WERI-Rb-1 (cell line): ENCODE data around the gene NIT2.
"Not testable (repeated sequence)": the region's sequence is repeated elsewhere in the genome, so short reads cannot be mapped to it uniquely, and the experiment has no call there.

Experiments
- DNase-seq: peaks from one replicate; pipeline ENCODE4 v3.0.0-alpha.2; 2020
- H3K27ac ChIP-seq: fragments of 250-450 bp; sonication (Bioruptor Pico); 2 replicates; pipeline ENCODE4 v1.5.1; 2020; ENCODE audit warnings: mild to moderate bottlenecking, moderate library complexity
- H3K27me3 ChIP-seq: fragments of 250-450 bp; sonication (Bioruptor Pico); 2 replicates; pipeline ENCODE4 v1.5.1; 2021; ENCODE audit warnings: mild to moderate bottlenecking, low read depth, moderate library complexity; ENCODE audit not compliant: insufficient read depth, severe bottlenecking
- H3K36me3 ChIP-seq: fragments of 250-450 bp; sonication (Bioruptor Pico); 2 replicates; pipeline ENCODE4 v1.5.1; 2020; ENCODE audit warnings: mild to moderate bottlenecking, moderate library complexity
- H3K4me3 ChIP-seq: 2 replicates; pipeline ENCODE4 v1.5.1; 2011; ENCODE audit warnings: low read depth, mild to moderate bottlenecking, control low read depth, low read length
- H3K9me3 ChIP-seq: fragments of 250-450 bp; sonication (Bioruptor Pico); 2 replicates; pipeline ENCODE4 v1.5.1; 2021; ENCODE audit warnings: mild to moderate bottlenecking, moderate library complexity; ENCODE audit not compliant: severe bottlenecking
- CTCF ChIP-seq: IDR thresholded peaks from 2 replicates; pipeline ENCODE4 v1.5.1; 2011; ENCODE audit warnings: low read depth, mild to moderate bottlenecking, control low read depth, inconsistent platforms, low read length

Gene NIT2

GRCh38 chr3:100319951-100320350 is 14.6 kb upstream of the NIT2 start:
- Histone ChIP-seq H3K36me3 (peaks cover 34% of the 10 kb centered on the region), H3K27me3 (no peaks in the 10 kb centered on the region), H3K4me3 (no peak overlapping the region), H3K9me3 (no peaks in the 10 kb centered on the region), H3K27ac (no peak overlapping the region)
- DNase-seq: no peak
- TF ChIP-seq CTCF: no peak

DNA sequence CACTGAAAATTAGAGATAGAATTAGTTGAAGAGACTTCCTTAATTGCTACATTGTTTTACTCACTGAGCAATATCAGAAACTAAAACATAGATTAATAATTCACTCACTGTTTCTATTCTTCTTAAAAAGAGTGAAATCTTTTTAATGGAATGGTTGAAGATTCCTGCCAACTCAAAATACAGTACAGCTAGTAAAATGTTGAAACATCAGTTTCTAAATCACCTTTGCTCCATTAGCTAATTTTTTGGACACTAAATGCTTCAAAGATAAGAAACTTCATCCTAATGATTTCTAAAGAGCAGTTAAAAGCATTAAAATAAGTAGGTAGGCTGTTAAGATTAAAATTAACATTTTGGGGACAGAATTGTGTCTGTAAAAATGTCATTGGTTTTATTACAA is 10.5 kb upstream of the NIT2 start:
- peaks cover 50% of the 10 kb centered on the region for H3K36me3 ChIP-seq
- TF ChIP-seq CTCF: no peak

GRCh38 chr3:100325827-100326226 is 8.7 kb upstream of the NIT2 start:
- no peak for DNase-seq
- no peak overlapping the region for H3K27ac ChIP-seq
- H3K27me3 ChIP-seq: no peaks in the 10 kb centered on the region
- peaks cover 42% of the 10 kb centered on the region for H3K36me3 ChIP-seq
- no peak for TF ChIP-seq CTCF
- no peaks in the 10 kb centered on the region for H3K9me3 ChIP-seq
- H3K4me3 ChIP-seq: no peak overlapping the region

More for the DNA sequence above, 10.5 kb upstream of the NIT2 start:
- H3K9me3 ChIP-seq: no peaks in the 10 kb centered on the region
- H3K27ac ChIP-seq: no peak overlapping the region
- no peak overlapping the region for H3K4me3 ChIP-seq
- H3K27me3 ChIP-seq: no peaks in the 10 kb centered on the region
- no peak for DNase-seq

DNA sequence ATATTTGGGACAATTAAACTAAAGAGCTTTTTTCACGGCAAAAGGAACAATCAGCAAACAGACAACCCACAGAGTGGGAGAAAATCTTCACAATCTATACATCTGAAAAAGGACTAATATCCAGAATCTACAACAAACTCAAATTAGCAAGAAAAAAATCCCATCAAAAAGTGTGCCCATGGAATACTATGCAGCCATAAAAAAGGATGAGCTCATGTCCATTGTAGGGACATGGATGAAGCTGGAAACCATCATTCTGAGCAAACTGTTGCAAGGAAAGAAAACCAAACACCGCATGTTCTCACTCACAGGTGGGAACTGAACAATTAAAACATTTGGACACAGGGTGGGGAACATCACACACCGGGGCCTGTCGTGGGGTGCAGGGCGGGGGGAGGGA is 7.2 kb upstream of the NIT2 start:
- not testable (repeated sequence) for H3K27me3 ChIP-seq, H3K27ac ChIP-seq, H3K9me3 ChIP-seq, H3K4me3 ChIP-seq, DNase-seq
- H3K36me3 ChIP-seq: peaks cover 36% of the 10 kb centered on the region

- no peak overlapping the region for H3K4me3 ChIP-seq
- H3K27me3 ChIP-seq: no peaks in the 10 kb centered on the region
- no peak for DNase-seq
- no peak for TF ChIP-seq CTCF
- H3K36me3 ChIP-seq: peaks cover 26% of the 10 kb centered on the region
- no peaks in the 10 kb centered on the region for H3K9me3 ChIP-seq
- H3K27ac ChIP-seq: no peak overlapping the region
Observed at GRCh38 chr3:100329800-100330489, 4.6 kb upstream of the NIT2 start.

DNA sequence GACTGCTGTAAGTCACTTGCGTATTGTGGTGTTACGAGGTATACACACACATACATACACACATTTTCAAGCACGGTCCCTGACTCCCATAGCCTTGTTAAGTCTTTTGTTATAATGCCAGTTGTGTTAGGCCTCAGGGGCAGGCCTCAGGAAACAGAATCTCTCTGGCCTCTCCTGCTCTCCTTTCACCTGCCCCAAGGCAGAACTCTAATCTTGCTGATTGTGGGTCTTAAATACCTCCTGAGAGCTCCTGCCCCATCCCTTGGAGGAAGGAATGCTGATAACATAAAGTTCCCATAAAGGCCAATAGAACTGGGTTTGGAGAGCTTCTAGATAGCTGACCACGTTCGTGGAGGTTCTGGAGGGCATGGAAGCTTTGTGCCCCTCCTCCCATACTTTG is 3.9 kb upstream of the NIT2 start:
- peaks cover 20% of the 10 kb centered on the region for H3K36me3 ChIP-seq
- no peak for DNase-seq
- H3K27ac ChIP-seq: no peak overlapping the region
- TF ChIP-seq CTCF: no peak
- H3K4me3 ChIP-seq: no peak overlapping the region
- no peaks in the 10 kb centered on the region for H3K9me3 ChIP-seq
- no peaks in the 10 kb centered on the region for H3K27me3 ChIP-seq
